ENCODE data around the gene SPINK1.
"Not testable (repeated sequence)": the region's sequence is repeated elsewhere in the genome, so short reads cannot be mapped to it uniquely, and the experiment has no call there.

SPINK1 gene

GRCh38 chr5:147803161-147803560 is 28.3 kb downstream of the SPINK1 start:
- not testable (repeated sequence) for DNase-seq

DNA sequence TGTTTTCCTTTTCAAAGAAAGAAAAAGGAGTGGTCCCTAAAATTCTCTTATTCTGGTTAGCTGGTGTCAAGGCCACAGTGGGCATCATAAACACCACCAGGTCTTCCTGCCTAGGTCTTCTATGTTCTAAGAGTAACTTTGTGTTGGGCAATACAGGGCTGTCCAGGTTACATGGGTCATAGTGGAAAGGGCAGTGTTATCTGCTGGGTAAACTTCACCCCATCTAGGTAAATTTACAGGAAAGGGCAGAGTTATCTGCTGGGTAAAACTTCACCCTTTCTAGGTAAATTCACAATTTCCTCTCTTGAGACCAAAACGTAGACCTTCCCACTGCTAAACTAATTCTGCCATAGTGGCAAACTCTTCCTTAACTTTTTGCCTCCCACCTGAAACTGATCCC is 30.0 kb downstream of the SPINK1 start:
- no peak for DNase-seq

- DNase-seq, result no peak
Observed at GRCh38 chr5:147800491-147800890, 31.0 kb downstream of the SPINK1 start.

- no peak for DNase-seq
Observed at GRCh38 chr5:147796556-147797308, 34.7 kb downstream of the SPINK1 start.

- no peak for DNase-seq
Observed at GRCh38 chr5:147791181-147791580, 40.3 kb downstream of the SPINK1 start.

- DNase-seq, result no peak
Observed at GRCh38 chr5:147789820-147790219, 41.7 kb downstream of the SPINK1 start.

GRCh38 chr5:147788023-147788422 is 43.4 kb downstream of the SPINK1 start:
- no peak for DNase-seq

GRCh38 chr5:147786142-147786541 is 45.3 kb downstream of the SPINK1 start:
- no peak for DNase-seq

DNA sequence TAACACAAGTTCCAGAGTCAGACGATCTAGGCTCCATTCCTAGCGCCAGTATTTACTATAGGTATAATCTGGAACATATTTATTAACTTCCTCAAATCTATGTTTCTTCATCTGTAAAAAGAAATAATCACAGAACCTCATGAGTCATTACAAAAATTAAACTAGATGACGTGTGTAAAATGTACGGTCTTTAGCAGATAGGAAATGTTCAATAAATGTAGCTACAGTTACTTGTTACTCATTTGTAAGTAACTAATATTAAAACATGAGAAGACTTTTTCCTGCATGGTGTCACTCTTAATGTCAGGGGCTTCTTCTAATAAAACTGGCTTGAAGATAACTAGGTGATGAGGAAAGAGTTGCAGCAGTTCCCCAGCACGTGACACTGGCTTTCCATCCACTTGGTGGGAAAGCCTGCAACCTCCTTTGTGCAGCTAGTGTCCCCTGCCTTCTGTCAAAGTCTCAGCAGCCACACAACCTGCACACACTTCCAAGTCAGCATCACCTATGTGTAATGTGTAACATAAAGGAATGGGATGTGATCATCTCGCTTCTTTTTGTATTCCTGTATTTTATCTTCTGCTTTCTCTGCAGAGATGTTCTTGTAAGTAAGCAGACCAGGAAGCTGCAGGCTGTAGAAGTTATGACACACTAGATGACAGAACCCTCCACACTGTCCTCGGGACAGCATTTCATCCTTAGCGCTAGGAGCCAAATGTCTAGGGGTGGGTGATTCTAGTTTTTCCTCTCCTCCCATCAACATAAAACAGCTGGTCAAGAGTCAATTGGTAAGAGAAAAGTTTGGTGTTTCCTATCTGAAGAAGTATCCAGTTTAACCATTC is 47.1 kb downstream of the SPINK1 start:
- DNase-seq, result no peak

GRCh38 chr5:147782110-147783028 is 49.1 kb downstream of the SPINK1 start, which contains the start of gene JAKMIP2:
Gene JAKMIP2 (minus strand): TSS chr5:147782728. CDS start chr5:147671806, 110,922 bp downstream.
- peak; percentile 99 for DNase-seq

GRCh38 chr5:147780924-147781573 is 50.4 kb downstream of the SPINK1 start:
- no peak for DNase-seq

DNA sequence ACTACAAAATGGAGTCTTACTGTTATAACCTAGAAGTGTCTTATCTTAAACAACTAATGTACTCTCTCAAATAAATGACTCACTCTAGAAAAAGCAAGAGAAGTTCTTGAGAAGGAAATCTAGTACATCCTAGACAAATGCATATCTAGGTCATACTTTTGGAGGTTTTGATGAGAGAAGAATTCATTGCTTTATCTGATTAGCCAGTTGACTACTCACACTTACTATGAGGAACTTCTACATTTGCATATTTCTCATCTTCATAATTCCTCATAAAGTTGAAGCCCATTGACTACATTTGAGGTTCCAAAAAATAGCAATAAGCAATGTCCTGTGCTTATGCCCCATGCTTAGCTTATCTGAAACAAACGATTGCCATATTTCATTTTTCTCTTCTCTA is 51.8 kb downstream of the SPINK1 start:
- no peak for DNase-seq

- no peak for DNase-seq
Observed at GRCh38 chr5:147776989-147777388, 54.5 kb downstream of the SPINK1 start.

All from COR-L47 (cell line).